Iris pigment epithelial cell (primary cell): ENCODE data around the gene LRRC28.
"Not testable (repeated sequence)": the region's sequence is repeated elsewhere in the genome, so short reads cannot be mapped to it uniquely, and the experiment has no call there.

ENCODE experiments used
- DNase-seq: peaks from one replicate; pipeline ENCODE4 v3.0.0-alpha.2; 2011; ENCODE audit warnings: low read depth

LRRC28 gene

DNA sequence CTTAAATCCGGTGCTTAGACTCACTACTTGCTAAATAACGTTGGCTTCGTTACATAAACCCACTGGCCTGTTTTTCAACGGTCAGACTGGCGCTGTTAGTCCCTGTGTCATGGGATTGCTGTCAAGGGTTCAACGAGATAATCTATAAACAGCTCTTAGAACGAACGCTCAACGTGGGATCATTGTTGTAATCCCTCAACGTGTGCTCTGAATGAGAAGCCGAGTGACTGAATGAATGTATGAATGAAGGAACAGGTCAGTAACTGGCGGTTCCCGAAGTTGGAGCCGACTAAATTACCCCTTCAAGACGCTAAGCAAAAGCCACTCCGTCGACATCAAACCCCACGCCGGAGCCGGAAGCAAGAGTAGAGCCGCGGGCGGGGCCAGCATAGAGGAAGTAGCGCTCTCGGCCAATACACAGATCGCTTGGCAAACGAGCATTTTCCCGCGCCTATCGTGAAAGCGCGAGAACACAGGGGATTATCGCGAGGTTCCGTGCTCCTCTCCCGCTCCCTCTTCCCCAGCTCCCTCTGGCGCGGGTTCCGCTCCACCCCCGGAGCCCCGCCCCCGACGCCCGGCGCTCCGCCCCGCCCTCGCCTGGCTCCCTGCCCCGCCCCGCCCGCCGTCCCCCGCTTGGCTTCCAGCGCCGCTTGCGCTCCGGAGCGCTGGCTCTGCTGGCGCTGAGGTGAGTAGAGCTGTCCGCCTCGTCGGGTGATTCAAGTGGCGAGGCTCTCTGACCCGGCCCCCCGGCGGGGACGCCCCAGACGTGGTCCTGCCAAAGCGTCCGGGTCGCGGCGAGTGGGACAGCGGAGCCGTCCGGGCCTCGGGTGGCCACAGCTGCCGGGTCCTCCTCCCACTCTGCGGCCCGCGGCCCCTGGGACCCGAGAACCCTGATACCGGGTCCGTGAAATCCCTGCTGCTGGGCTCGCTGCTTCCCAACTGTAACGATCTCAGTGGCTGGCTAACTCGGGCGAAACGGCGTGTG, at the start of gene LRRC28:
Gene LRRC28, plus strand, starts transcription at position 625 of the 985 bp plus-strand sequence. CDS start 4,477 bp downstream, outside the sequence.
- DNase-seq, result peak; percentile 99

DNA sequence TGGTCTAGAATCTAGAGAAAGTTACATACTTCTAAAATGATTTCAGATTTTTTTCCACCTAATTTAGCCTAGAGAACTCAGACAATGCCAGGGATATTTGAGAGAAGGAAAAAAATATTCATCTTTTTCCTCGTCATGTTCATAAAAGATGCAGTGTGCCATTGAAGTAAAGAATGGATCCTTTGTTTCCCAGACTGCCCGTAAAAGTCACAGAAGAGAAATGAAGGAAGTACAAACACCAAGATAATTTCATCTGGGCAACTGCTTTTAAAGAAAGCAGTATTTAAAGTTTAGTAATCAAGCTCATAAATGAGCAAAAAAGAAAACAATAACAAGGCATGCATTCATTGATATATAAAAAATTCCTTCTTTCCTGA, 49.1 kb upstream of the LRRC28 start:
- no peak for DNase-seq

GRCh38 chr15:99207672-99208071, 43.6 kb upstream of the LRRC28 start:
- no peak for DNase-seq

DNA sequence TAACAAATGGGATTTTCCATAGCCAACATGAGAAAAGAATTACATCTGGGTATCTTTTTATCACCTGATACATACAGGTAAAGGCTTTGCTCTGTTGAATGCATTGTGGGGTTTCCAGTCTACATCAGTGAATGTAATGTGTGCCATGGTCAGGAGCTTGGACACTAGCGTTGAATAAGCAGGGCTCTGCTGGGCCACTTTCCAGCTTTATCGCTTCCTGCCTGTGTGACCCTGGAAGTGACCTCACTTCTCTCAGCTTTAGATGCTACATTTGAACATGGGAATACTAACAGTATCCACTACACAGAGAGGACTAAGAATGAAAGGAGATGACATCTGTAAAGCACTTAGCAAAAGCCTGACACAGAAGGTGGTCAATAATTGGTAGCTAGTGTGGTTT, 42.0 kb upstream of the LRRC28 start:
- DNase-seq, result no peak

GRCh38 chr15:99210334-99210733, 40.9 kb upstream of the LRRC28 start:
- DNase-seq, result no peak

DNA sequence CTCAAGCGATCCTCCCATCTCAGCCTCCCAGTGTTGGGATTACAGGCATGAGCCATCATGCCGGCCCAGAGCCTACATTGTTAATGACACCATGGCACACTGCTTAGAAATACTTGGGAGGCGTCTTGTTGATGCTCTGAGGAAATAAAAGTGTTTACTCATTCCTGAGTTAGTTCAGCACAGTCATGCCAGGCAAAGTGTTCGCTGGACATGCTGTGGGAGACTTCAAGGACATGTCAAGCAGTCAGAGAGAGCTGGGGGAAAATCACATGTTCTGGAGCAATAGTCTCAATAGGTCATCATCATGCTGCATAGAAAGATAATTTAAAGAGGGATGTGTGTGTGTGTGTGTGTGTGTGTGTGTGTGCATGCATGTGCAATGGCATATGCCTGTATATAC, 39.4 kb upstream of the LRRC28 start:
- DNase-seq, result peak; percentile 69

DNA sequence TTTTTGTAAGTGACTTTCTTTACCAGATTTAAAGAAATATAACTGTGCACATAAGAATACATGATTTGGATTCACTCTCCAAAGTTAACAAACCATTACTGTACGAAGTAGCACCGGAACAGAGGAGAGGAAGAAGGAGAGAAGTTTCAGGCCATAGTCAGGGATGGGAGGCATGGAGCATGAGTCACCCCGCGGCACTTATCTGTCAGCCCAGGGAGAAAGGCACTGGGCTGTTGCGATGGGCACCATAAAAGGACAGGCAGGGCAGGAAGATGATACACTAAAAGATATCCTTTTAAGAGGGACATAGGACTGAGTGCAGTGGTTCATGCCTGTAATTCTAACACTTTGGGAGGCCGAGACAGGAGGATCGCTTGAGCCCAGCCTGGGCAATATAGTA, 38.9 kb upstream of the LRRC28 start:
- peak; percentile 53 for DNase-seq

DNA sequence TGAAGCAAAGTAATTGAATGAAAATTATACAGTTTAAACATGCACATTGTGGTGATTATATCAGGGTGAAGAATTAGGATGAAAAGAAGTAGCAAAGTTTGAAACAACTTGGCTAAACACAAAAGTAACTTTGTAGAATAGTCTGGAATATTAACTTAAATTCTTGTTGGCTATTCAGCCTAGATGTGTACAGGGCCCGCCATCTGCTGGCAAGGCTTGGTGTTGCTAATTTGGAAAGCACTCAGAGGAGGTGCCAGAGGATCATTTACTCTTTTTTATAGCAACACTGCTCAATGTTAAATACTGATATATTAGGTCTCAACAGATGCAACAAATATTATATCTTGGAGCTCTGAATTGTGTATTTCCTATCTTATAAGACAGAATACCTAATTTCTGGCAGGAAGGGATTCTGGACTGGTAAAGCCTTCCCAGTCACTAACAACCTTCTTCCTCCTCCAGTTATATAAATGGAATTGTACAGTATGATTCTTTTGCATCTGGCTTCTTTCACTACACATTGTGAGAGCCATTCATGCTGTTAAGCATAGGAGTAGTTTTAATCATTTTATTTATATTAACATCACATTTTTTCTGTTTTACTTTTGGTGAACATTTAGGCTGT, 38.0 kb upstream of the LRRC28 start:
- DNase-seq, result peak; percentile 70

GRCh38 chr15:99224372-99225214, 26.7 kb upstream of the LRRC28 start:
- no peak for DNase-seq

DNA sequence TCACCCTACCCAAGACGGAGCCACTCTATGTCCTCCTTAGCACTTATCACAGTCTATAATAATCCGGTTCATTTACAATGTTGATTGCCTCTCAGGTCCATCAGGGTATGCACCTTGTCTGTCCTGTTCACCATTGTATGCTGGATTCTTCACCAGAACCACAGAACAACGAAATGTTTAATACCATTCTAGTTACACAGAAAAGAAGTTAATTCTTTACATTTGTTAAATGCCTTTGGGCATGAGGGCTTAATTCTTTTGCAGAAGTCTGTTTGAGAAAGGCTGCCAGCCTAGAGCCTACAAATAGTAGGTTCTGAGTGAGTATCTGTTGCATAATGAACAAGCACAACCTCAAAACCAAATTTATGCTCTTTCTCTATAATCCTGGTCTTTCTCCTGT, 24.5 kb upstream of the LRRC28 start:
- no peak for DNase-seq

DNA sequence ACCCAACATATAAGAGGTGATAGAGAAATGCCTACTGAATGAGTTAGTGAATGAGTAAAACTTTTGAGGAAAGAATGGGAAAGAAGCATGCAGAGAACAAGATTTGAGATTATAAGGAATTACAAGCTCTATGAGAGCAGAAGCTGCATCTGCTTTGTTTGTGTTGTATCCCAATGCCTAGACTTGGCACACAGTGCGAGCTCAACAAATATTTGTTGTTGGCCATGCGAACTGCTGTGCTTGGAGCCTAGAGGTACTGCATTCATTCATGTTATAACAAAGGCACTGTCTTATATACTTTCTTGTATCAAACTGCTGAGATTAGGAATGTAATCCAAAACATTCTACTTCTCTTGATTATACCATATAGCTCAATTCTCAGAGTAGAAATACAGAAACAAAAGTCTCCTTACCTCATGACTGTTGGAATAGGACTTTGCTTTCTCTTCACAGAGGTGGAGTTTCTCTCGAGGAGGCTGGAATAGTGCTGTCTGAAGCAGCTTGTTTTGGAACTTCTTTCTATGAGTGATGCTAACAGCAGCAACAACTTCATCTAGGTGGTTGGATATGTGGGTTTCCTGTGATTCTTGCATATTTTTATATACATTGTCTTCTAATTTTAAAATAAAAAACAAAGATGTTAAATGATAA, 23.0 kb upstream of the LRRC28 start:
- no peak for DNase-seq

GRCh38 chr15:99230867-99231266, 20.4 kb upstream of the LRRC28 start:
- DNase-seq, result no peak

DNA sequence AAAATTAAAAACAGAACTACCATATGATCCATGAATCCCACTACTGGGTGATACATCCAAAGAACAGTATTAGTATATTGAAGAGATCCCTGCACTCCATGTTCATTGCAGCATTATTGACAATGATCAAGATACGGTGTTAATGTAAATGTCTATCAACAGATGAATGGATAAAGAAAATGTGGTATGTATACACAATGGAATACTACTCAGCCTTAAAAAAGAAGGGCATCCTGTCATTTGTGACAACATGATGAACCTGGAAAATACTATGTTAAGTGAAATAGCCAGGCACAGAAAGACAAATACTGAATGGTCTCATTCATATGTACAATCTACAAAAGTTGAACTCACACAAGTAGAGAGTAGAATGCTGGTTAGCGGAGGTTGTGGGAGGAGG, 18.5 kb upstream of the LRRC28 start:
- DNase-seq, result no peak

DNA sequence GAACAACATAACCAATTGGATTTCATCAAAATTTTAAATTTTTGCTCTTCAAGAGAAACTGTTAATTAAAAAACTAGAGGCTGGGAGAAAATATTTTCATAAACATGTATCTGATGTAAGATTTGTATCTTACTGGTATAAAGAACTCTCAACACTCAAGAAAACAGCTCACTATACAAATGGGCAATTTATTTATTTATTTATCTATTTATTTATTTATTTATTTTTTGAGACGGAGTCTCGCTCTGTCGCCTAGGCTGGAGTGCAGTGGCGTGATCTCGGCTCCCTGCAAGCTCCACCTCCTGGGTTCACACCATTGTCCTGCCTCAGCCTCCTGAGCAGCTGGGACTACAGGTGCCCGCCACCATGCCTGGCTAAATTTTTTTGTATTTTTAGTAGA, 17.1 kb upstream of the LRRC28 start:
- not testable (repeated sequence) for DNase-seq

GRCh38 chr15:99238849-99239248, 12.4 kb upstream of the LRRC28 start:
- DNase-seq, result peak; percentile 31

GRCh38 chr15:99239545-99240198, 11.6 kb upstream of the LRRC28 start:
- peak; percentile 59 for DNase-seq

GRCh38 chr15:99241752-99242151, 9.5 kb upstream of the LRRC28 start:
- no peak for DNase-seq

DNA sequence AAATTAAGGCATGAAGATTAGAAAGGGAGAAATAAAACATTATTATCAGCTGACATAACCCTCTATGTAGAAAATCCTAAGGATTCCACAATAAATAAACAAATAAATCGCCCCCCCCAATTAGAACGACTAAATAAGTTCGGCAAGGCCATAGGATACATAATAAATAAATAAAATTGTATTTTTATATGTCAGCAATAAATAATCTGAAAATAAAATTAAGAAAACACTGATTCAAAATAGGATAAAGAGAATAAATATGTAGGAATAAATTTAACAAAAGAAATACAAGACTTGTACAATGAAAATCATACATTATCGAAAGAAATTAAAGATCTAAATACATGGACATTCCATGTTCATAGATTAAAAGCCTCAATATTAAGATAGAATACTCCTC, 7.0 kb upstream of the LRRC28 start:
- DNase-seq, result no peak

- no peak for DNase-seq
Observed at GRCh38 chr15:99247062-99247461, 4.2 kb upstream of the LRRC28 start.

DNA sequence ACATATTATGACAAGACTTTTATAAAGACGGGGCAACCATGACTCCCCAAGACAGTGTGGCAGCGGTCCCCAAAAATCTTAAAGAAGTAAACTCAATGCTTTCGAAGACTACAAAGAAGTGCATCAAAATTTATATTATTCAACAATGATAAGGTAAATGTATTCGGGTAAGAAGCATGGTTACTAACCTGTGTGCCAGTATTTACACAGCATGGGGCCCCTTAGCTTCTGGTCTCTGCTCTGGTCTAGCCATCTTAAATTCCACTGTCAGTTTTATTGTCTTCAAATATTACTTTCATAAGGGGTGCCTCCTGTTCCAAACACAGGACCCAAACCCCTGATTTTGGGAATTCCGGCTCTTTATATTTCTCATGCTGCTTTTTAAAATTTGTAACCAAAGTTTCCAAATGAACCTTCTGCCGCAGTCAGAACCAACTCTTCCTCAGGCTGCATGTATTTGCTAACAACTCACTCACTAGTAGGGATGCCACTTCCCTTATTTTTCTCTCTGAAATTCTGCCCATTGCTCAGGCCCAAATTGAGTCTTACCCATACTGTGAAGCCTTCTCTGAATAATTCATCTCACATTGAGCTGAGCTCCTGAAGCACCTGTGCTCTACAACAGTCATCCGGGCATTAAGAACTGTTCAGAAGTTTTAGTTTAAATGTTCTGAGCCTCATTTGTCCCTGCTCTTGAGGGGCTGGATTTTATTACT, 3.1 kb upstream of the LRRC28 start:
- no peak for DNase-seq
